ENCODE results near the gene DCC.

The DCC gene

DNA sequence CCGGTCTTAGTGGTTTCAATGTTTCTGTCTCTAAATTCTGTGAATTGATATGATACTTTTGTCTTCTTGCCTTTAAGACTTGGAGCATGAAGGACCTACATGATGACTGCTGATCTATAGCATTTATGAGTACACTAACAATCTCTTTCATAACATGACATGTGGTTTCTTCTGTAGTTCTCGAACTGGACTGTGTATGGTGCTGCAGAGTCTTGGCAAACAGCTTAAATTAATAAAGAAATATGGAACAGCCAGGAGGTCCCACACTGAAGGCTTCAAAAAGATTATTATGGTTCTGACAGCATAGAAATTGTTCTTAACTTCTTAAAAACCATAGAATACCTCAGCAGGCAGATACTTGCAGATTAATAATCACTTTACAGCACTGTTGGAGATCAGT, 145.0 kb downstream of the DCC start:
- no peak for TF ChIP-seq CTCF (conservative IDR thresholded peaks at IDR 0.05; ENCODE audit: low read depth)
- ChIA-PET POLR2A (ENCODE audit: low non-redundant PET) (no interaction called here), CTCF (no interaction called here)
- DNase-seq (ENCODE audit: low spot score): no peak
- no peak overlapping the region for H3K27ac ChIP-seq

DNA sequence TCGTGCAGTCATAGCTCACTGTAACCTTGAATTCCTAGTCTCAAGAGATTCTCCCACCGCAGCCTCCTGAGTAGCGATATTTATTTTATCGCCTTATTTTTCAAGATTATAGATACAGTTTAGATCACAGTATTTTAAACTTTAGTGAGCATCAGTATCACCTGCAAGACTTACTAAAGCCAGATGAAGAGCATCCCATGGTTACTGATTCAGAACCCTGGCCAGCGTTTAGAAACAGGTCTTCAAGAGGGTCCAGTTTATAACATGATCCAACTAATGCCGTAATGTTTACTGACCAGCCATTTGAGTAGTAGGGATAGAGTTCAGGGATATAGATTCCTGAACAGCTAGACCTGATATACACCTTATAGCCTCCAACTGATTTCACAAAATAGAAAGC, 146.1 kb downstream of the DCC start:
- CTCF ChIA-PET: no interaction called here

DNA sequence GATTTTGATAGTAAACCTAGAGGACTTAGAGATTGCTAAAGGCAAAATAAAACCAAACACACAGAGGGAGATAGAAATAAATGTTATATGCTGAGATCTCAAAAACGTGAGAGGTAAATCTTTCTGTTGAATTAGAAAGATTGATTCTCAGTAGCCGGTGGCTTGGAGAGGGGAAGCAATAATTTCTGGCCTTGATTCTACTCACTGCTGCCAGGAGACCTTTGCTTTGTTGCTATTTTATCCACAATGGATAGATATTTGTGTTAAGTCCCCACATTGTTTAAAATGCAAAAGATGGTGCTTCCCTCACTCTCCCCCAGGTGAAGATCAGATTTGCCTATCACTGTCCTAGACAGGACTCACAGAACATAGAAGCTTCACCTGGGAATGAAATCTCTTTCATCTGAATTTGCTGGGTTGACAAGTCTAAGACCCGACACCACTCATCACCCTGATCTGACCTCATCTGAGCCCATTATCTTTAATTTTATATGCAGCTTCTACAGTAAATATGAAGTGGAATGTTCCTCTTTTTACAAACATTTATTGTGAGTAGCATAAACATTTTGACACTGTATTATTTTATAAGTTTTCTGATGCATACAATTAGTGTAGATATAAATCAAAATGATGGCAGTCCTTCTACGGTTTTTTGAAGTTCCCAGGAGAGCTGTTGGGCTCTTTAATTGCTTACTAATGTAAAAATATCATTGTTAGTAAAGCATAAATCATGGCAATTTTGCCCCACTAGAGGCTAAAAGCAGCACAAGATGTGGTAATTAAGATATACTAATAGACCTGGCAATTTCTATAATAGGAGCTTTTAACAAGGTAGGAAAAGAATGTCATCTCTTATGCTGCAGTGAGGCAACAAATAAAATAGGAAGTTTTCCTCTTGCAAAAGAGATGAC, 149.7 kb downstream of the DCC start:
- POLR2A ChIA-PET (ENCODE audit: low non-redundant PET): no interaction called here
- no peak for DNase-seq (ENCODE audit: low spot score)
- no peak for TF ChIP-seq CTCF (conservative IDR thresholded peaks at IDR 0.05; ENCODE audit: low read depth)
- no peak overlapping the region for H3K27ac ChIP-seq
- CTCF ChIA-PET: no interaction called here

More for the DNA sequence above, 146.1 kb downstream of the DCC start:
- DNase-seq (ENCODE audit: low spot score): no peak
- no peak overlapping the region for H3K27ac ChIP-seq
- no peak for TF ChIP-seq CTCF (conservative IDR thresholded peaks at IDR 0.05; ENCODE audit: low read depth)
- POLR2A ChIA-PET (ENCODE audit: low non-redundant PET): no interaction called here

DNA sequence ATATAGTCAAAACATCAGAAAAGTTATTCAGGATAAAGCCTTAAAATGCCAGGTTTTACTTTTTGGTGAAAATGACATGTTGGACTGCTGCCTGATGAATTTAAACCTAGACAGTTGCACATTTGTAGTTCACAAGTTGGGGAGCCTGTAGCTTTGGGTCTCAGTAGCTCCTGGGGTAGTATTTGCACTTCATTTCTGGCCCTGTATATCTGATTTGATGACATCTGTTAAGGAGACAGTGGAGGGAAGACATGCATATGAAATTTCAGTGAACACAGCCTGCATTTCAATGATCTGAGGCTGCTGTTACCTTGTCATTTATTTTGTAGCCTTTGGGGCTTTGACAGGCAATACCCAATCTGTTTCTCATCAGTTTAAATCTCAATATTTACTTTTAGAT, 156.4 kb downstream of the DCC start:
- CTCF ChIA-PET: no interaction called here
- no peak for TF ChIP-seq CTCF (conservative IDR thresholded peaks at IDR 0.05; ENCODE audit: low read depth)
- no peak for DNase-seq (ENCODE audit: low spot score)
- no peak overlapping the region for H3K27ac ChIP-seq
- POLR2A ChIA-PET (ENCODE audit: low non-redundant PET): no interaction called here

GRCh38 chr18:52499016-52499415, 159.0 kb downstream of the DCC start:
- CTCF ChIA-PET: no interaction called here
- POLR2A ChIA-PET (ENCODE audit: low non-redundant PET): no interaction called here
- TF ChIP-seq CTCF (conservative IDR thresholded peaks at IDR 0.05; ENCODE audit: low read depth): no peak
- H3K27ac ChIP-seq: no peak overlapping the region
- DNase-seq (ENCODE audit: low spot score): no peak

DNA sequence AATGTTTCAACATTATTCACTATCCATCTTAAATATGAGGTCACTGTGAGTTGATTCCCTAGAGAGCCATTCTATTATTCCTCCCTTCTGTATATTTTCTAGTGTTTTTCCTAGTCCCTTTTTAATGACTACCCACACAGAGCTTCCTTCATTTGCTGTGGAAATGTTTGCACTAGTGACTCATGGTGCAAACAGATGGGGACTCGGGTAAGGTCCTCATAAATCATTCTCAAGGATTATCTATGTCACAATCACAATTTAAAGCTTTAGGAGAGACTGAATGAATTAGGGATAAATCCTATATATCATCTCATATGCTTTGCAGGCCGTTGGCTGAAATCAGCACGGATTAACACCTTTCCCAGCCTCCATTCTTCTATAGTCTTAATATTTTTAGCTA, 159.6 kb downstream of the DCC start:
- CTCF ChIA-PET: no interaction called here
- POLR2A ChIA-PET (ENCODE audit: low non-redundant PET): no interaction called here
- H3K27ac ChIP-seq: no peak overlapping the region
- no peak for TF ChIP-seq CTCF (conservative IDR thresholded peaks at IDR 0.05; ENCODE audit: low read depth)
- no peak for DNase-seq (ENCODE audit: low spot score)

Data from RWPE1 (cell line).